Measurements from ENCODE around the gene CDHR3.

Gene CDHR3

GRCh38 chr7:106076537-106076936, 113.5 kb downstream of the CDHR3 start:
- H3K27me3 ChIP-seq (ENCODE audit: insufficient read depth, low read length, poor library complexity, severe bottlenecking): no peaks in the 10 kb centered on the region
- H3K4me3 ChIP-seq (ENCODE audit: low read length, poor library complexity, severe bottlenecking): no peak overlapping the region
- peak overlapping the region; percentile 42; the same call in 1 of the 2 replicates for H2AFZ ChIP-seq (ENCODE audit: low read length)
- H3K9ac ChIP-seq (ENCODE audit: low read depth, low read length, poor library complexity, severe bottlenecking): peak overlapping the region; percentile 8
- peak overlapping the region; percentile 16 for H3K4me2 ChIP-seq (ENCODE audit: low read depth, low read length, poor library complexity, severe bottlenecking)
- no peaks in the 10 kb centered on the region for H4K20me1 ChIP-seq (ENCODE audit: insufficient read depth, low read length, poor library complexity, severe bottlenecking)
- no peak for TF ChIP-seq CTCF (conservative IDR thresholded peaks at IDR 0.05; ENCODE audit: low read length)
- TF ChIP-seq EZH2phosphoT487 (IDR thresholded peaks at IDR 0.05; ENCODE audit: borderline replicate concordance): no peak
- no peaks in the 10 kb centered on the region for H3K36me3 ChIP-seq (ENCODE audit: insufficient read depth, low read length)
- no peaks in the 10 kb centered on the region for H3K79me2 ChIP-seq (ENCODE audit: insufficient read depth, low read length)
- peaks cover 11% of the 10 kb centered on the region for H3F3A ChIP-seq (ENCODE audit: low read depth)
- H3K9me3 ChIP-seq (ENCODE audit: insufficient read depth, low read depth, low read length): no peaks in the 10 kb centered on the region
- peaks cover 78% of the 10 kb centered on the region for H3K4me1 ChIP-seq (ENCODE audit: insufficient read depth, low read length, poor library complexity, severe bottlenecking)
- no peaks in the 10 kb centered on the region for H3K9me2 ChIP-seq (replicated peaks; ENCODE audit: low read depth, low read length)

GRCh38 chr7:106080300-106080987, 117.4 kb downstream of the CDHR3 start:
- TF ChIP-seq EZH2phosphoT487 (IDR thresholded peaks at IDR 0.05; ENCODE audit: borderline replicate concordance): no peak
- TF ChIP-seq CTCF (conservative IDR thresholded peaks at IDR 0.05; ENCODE audit: low read length): no peak
- no peak overlapping the region for H3K9ac ChIP-seq (ENCODE audit: low read depth, low read length, poor library complexity, severe bottlenecking)

GRCh38 chr7:106082087-106082854, 119.2 kb downstream of the CDHR3 start:
- Histone ChIP-seq H3K9ac (ENCODE audit: low read depth, low read length, poor library complexity, severe bottlenecking) (no peak overlapping the region), H3K79me2 (ENCODE audit: insufficient read depth, low read length) (no peaks in the 10 kb centered on the region), H4K20me1 (ENCODE audit: insufficient read depth, low read length, poor library complexity, severe bottlenecking) (no peaks in the 10 kb centered on the region), H3K4me2 (ENCODE audit: low read depth, low read length, poor library complexity, severe bottlenecking) (no peak overlapping the region), H3K4me3 (ENCODE audit: low read length, poor library complexity, severe bottlenecking) (no peak overlapping the region), H3K36me3 (ENCODE audit: insufficient read depth, low read length) (no peaks in the 10 kb centered on the region), H3K27me3 (ENCODE audit: insufficient read depth, low read length, poor library complexity, severe bottlenecking) (no peaks in the 10 kb centered on the region), H3K9me3 (ENCODE audit: insufficient read depth, low read depth, low read length) (no peaks in the 10 kb centered on the region), H3K9me2 (replicated peaks; ENCODE audit: low read depth, low read length) (no peaks in the 10 kb centered on the region), H3F3A (ENCODE audit: low read depth) (no peaks in the 10 kb centered on the region), H2AFZ (ENCODE audit: low read length) (no peak overlapping the region), H3K4me1 (ENCODE audit: insufficient read depth, low read length, poor library complexity, severe bottlenecking) (peaks cover 27% of the 10 kb centered on the region)
- TF ChIP-seq CTCF (conservative IDR thresholded peaks at IDR 0.05; ENCODE audit: low read length) (no peak), EZH2phosphoT487 (IDR thresholded peaks at IDR 0.05; ENCODE audit: borderline replicate concordance) (no peak)

More at GRCh38 chr7:106080300-106080987, 117.4 kb downstream of the CDHR3 start:
- H3K4me1 ChIP-seq (ENCODE audit: insufficient read depth, low read length, poor library complexity, severe bottlenecking): peaks cover 46% of the 10 kb centered on the region
- no peak overlapping the region for H3K4me2 ChIP-seq (ENCODE audit: low read depth, low read length, poor library complexity, severe bottlenecking)
- no peaks in the 10 kb centered on the region for H3K36me3 ChIP-seq (ENCODE audit: insufficient read depth, low read length)
- no peaks in the 10 kb centered on the region for H3K27me3 ChIP-seq (ENCODE audit: insufficient read depth, low read length, poor library complexity, severe bottlenecking)
- H4K20me1 ChIP-seq (ENCODE audit: insufficient read depth, low read length, poor library complexity, severe bottlenecking): no peaks in the 10 kb centered on the region
- no peaks in the 10 kb centered on the region for H3K9me3 ChIP-seq (ENCODE audit: insufficient read depth, low read depth, low read length)
- H2AFZ ChIP-seq (ENCODE audit: low read length): peak overlapping the region; percentile 26
- H3F3A ChIP-seq (ENCODE audit: low read depth): no peaks in the 10 kb centered on the region
- no peak overlapping the region for H3K4me3 ChIP-seq (ENCODE audit: low read length, poor library complexity, severe bottlenecking)
- no peaks in the 10 kb centered on the region for H3K9me2 ChIP-seq (replicated peaks; ENCODE audit: low read depth, low read length)
- H3K79me2 ChIP-seq (ENCODE audit: insufficient read depth, low read length): no peaks in the 10 kb centered on the region

Data from Loucy (cell line).